Measurements from ENCODE around the gene CEP85L. TPM values are rescaled to one million over a fixed set of nuclear protein-coding genes. Genes with fewer than 3 reads are reported as not detected.

The CEP85L gene
- polyA plus RNA-seq, 2 donors: 0.52 to 0.61 TPM

DNA sequence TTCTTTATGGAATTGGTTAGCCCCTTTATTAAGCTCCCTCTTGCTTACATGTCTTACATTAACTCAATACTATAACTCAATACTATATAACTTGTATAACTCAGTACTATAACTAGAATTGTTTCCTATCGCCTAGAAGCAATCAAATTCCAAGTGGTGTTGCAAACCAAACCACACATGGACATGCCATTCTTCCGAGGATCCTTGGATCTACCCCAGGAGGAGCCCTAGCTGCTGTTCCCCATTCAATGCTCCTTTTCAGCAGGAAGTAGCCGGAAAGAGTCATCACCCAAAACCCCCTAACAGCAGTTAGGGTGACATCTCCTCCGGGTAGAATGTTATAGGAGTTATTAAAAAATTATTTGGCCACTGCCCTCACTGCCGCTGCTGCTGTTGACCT is 62.8 kb downstream of the CEP85L start:
- no peaks in the 10 kb centered on the region for H3K9me3 ChIP-seq (ENCODE audit: control insufficient read depth in 2 of 2, insufficient read depth in 1 of 2, low read depth in 1 of 2, low read length in 1 of 2)
- 91% methylated on average over 5 of the region's 5 CpGs for WGBS, 2 donors
- H3K27ac ChIP-seq (ENCODE audit: low read depth in 2 of 2, low read length in 1 of 2): no peak overlapping the region
- no peaks in the 10 kb centered on the region for H3K36me3 ChIP-seq (ENCODE audit: control insufficient read depth in 2 of 2, insufficient read depth in 2 of 2, low read length in 1 of 2)
- no peak overlapping the region for H3K4me3 ChIP-seq (ENCODE audit: low read depth in 1 of 2, low read length in 2 of 2)
- H3K4me1 ChIP-seq (ENCODE audit: control insufficient read depth in 2 of 2, insufficient read depth in 2 of 2, low read length in 1 of 2): no peaks in the 10 kb centered on the region
- H3K27me3 ChIP-seq (ENCODE audit: control insufficient read depth in 1 of 2, insufficient read depth in 2 of 2, low read length in 2 of 2): no peaks in the 10 kb centered on the region

- H3K9me3 ChIP-seq (ENCODE audit: control insufficient read depth in 2 of 2, insufficient read depth in 1 of 2, low read depth in 1 of 2, low read length in 1 of 2): no peaks in the 10 kb centered on the region
- no peak overlapping the region for H3K27ac ChIP-seq (ENCODE audit: low read depth in 2 of 2, low read length in 1 of 2)
- H3K4me1 ChIP-seq (ENCODE audit: control insufficient read depth in 2 of 2, insufficient read depth in 2 of 2, low read length in 1 of 2): no peaks in the 10 kb centered on the region
- no peak overlapping the region for H3K4me3 ChIP-seq (ENCODE audit: low read depth in 1 of 2, low read length in 2 of 2)
- no peaks in the 10 kb centered on the region for H3K36me3 ChIP-seq (ENCODE audit: control insufficient read depth in 2 of 2, insufficient read depth in 2 of 2, low read length in 1 of 2)
- H3K27me3 ChIP-seq (ENCODE audit: control insufficient read depth in 1 of 2, insufficient read depth in 2 of 2, low read length in 2 of 2): no peaks in the 10 kb centered on the region
- WGBS, 2 donors: 80 to 93% methylated on average over 5 of the region's 5 CpGs
Observed at GRCh38 chr6:118586746-118587485, 64.5 kb downstream of the CEP85L start.

- 94 to 98% methylated on average over 5 of the region's 5 CpGs for WGBS, 2 donors
- no peaks in the 10 kb centered on the region for H3K4me1 ChIP-seq (ENCODE audit: control insufficient read depth in 2 of 2, insufficient read depth in 2 of 2, low read length in 1 of 2)
- H3K4me3 ChIP-seq (ENCODE audit: low read depth in 1 of 2, low read length in 2 of 2): no peak overlapping the region
- H3K36me3 ChIP-seq (ENCODE audit: control insufficient read depth in 2 of 2, insufficient read depth in 2 of 2, low read length in 1 of 2): no peaks in the 10 kb centered on the region
- H3K9me3 ChIP-seq (ENCODE audit: control insufficient read depth in 2 of 2, insufficient read depth in 1 of 2, low read depth in 1 of 2, low read length in 1 of 2): no peaks in the 10 kb centered on the region
- no peak overlapping the region for H3K27ac ChIP-seq (ENCODE audit: low read depth in 2 of 2, low read length in 1 of 2)
- no peaks in the 10 kb centered on the region for H3K27me3 ChIP-seq (ENCODE audit: control insufficient read depth in 1 of 2, insufficient read depth in 2 of 2, low read length in 2 of 2)
Observed at GRCh38 chr6:118584911-118585310, 66.5 kb downstream of the CEP85L start.

GRCh38 chr6:118581489-118581959 is 69.9 kb downstream of the CEP85L start:
- H3K4me1 ChIP-seq (ENCODE audit: control insufficient read depth in 2 of 2, insufficient read depth in 2 of 2, low read length in 1 of 2): no peaks in the 10 kb centered on the region
- no peaks in the 10 kb centered on the region for H3K9me3 ChIP-seq (ENCODE audit: control insufficient read depth in 2 of 2, insufficient read depth in 1 of 2, low read depth in 1 of 2, low read length in 1 of 2)
- H3K4me3 ChIP-seq (ENCODE audit: low read depth in 1 of 2, low read length in 2 of 2): no peak overlapping the region
- H3K27me3 ChIP-seq (ENCODE audit: control insufficient read depth in 1 of 2, insufficient read depth in 2 of 2, low read length in 2 of 2): no peaks in the 10 kb centered on the region
- H3K36me3 ChIP-seq (ENCODE audit: control insufficient read depth in 2 of 2, insufficient read depth in 2 of 2, low read length in 1 of 2): no peaks in the 10 kb centered on the region
- 73 to 84% methylated on average over 5 of the region's 5 CpGs for WGBS, 2 donors
- no peak overlapping the region for H3K27ac ChIP-seq (ENCODE audit: low read depth in 2 of 2, low read length in 1 of 2)

DNA sequence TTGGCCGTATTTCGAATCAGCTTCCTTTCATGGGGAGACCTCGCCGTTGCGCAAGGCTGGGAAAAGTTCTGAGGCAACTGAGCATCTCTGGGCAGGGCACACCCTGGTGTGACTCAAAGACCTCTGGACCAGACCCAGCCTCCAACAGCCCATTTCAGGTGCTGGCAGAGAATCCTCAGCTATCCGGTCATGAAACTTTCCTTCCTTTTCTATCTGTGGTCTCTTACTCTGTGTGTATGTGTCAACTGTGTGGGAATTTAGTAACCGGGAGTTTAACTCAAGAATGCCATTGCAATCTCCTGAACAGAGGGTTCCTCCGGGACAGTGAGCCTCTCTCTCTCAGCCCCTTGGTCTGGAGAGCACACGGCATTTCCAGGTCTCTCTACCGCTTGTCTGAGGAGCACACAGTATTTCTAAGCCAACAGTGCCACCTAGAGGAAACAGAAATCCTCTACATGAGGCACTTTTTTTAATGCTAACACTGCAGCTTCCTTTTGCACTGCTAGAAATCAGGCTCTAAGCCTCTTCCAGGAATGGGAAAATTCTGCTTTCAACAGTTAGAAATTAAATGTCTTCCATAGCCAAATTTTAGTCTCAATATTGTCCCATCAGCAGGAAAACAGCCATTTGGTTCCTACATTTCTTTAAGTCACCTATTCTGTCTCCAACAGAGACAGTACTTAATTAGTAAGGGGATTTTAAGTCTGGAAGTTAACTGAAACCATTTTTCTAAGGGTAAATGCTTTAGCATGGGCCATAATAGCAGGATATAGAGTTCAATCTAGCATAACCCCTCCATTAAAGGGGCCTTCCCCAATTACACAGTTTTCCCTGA is 70.6 kb downstream of the CEP85L start:
- no peaks in the 10 kb centered on the region for H3K27me3 ChIP-seq (ENCODE audit: control insufficient read depth in 1 of 2, insufficient read depth in 2 of 2, low read length in 2 of 2)
- no peak overlapping the region for H3K27ac ChIP-seq (ENCODE audit: low read depth in 2 of 2, low read length in 1 of 2)
- no peaks in the 10 kb centered on the region for H3K9me3 ChIP-seq (ENCODE audit: control insufficient read depth in 2 of 2, insufficient read depth in 1 of 2, low read depth in 1 of 2, low read length in 1 of 2)
- H3K4me1 ChIP-seq (ENCODE audit: control insufficient read depth in 2 of 2, insufficient read depth in 2 of 2, low read length in 1 of 2): no peaks in the 10 kb centered on the region
- WGBS, 2 donors: 54 to 66% methylated on average over 10 of the region's 10 CpGs
- H3K36me3 ChIP-seq (ENCODE audit: control insufficient read depth in 2 of 2, insufficient read depth in 2 of 2, low read length in 1 of 2): no peaks in the 10 kb centered on the region
- H3K4me3 ChIP-seq (ENCODE audit: low read depth in 1 of 2, low read length in 2 of 2): no peak overlapping the region

- H3K9me3 ChIP-seq (ENCODE audit: control insufficient read depth in 2 of 2, insufficient read depth in 1 of 2, low read depth in 1 of 2, low read length in 1 of 2): peaks cover 0 to 1% of the 10 kb centered on the region in 2 donors
- 88 to 89% methylated on average over 2 of the region's 2 CpGs for WGBS, 2 donors
- H3K27ac ChIP-seq (ENCODE audit: low read depth in 2 of 2, low read length in 1 of 2): no peak overlapping the region
- H3K4me3 ChIP-seq (ENCODE audit: low read depth in 1 of 2, low read length in 2 of 2): no peak overlapping the region
- no peaks in the 10 kb centered on the region for H3K27me3 ChIP-seq (ENCODE audit: control insufficient read depth in 1 of 2, insufficient read depth in 2 of 2, low read length in 2 of 2)
- H3K4me1 ChIP-seq (ENCODE audit: control insufficient read depth in 2 of 2, insufficient read depth in 2 of 2, low read length in 1 of 2): no peaks in the 10 kb centered on the region
- H3K36me3 ChIP-seq (ENCODE audit: control insufficient read depth in 2 of 2, insufficient read depth in 2 of 2, low read length in 1 of 2): no peaks in the 10 kb centered on the region
Observed at GRCh38 chr6:118579786-118580185, 71.6 kb downstream of the CEP85L start.

GRCh38 chr6:118578617-118579016 is 72.8 kb downstream of the CEP85L start:
- Histone ChIP-seq H3K9me3 (ENCODE audit: control insufficient read depth in 2 of 2, insufficient read depth in 1 of 2, low read depth in 1 of 2, low read length in 1 of 2) (peaks cover 8 to 9% of the 10 kb centered on the region in 2 donors), H3K36me3 (ENCODE audit: control insufficient read depth in 2 of 2, insufficient read depth in 2 of 2, low read length in 1 of 2) (no peaks in the 10 kb centered on the region), H3K4me1 (ENCODE audit: control insufficient read depth in 2 of 2, insufficient read depth in 2 of 2, low read length in 1 of 2) (no peaks in the 10 kb centered on the region), H3K4me3 (ENCODE audit: low read depth in 1 of 2, low read length in 2 of 2) (no peak overlapping the region), H3K27me3 (ENCODE audit: control insufficient read depth in 1 of 2, insufficient read depth in 2 of 2, low read length in 2 of 2) (no peaks in the 10 kb centered on the region), H3K27ac (ENCODE audit: low read depth in 2 of 2, low read length in 1 of 2) (no peak overlapping the region)
- 97 to 98% methylated on average over 12 of the region's 12 CpGs for WGBS, 2 donors

DNA sequence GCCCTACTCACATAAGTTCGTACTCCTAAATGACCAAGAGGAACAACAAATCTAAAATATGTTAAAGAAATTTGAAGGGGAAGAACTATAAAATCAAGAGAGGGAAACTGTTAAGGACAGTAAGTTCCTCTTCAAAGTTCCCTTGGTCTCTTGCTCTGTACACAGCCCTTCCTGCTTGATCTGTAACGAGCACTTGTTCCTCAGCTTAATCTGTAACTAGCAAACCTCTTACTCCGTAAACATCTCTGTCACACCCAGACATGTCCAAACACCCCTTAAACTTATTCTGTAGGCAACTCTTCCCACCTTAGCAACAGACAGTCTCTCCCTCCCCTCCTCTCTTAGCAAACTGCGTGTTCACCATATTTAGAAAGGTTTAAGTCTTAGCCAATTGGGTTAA is 73.4 kb downstream of the CEP85L start:
- WGBS, 2 donors: 63 to 70% methylated on average over 4 of the region's 4 CpGs
- Histone ChIP-seq H3K36me3 (ENCODE audit: control insufficient read depth in 2 of 2, insufficient read depth in 2 of 2, low read length in 1 of 2) (no peaks in the 10 kb centered on the region), H3K9me3 (ENCODE audit: control insufficient read depth in 2 of 2, insufficient read depth in 1 of 2, low read depth in 1 of 2, low read length in 1 of 2) (peaks cover 8 to 9% of the 10 kb centered on the region in 2 donors), H3K27ac (ENCODE audit: low read depth in 2 of 2, low read length in 1 of 2) (no peak overlapping the region), H3K27me3 (ENCODE audit: control insufficient read depth in 1 of 2, insufficient read depth in 2 of 2, low read length in 2 of 2) (no peaks in the 10 kb centered on the region), H3K4me3 (ENCODE audit: low read depth in 1 of 2, low read length in 2 of 2) (no peak overlapping the region), H3K4me1 (ENCODE audit: control insufficient read depth in 2 of 2, insufficient read depth in 2 of 2, low read length in 1 of 2) (no peaks in the 10 kb centered on the region)

DNA sequence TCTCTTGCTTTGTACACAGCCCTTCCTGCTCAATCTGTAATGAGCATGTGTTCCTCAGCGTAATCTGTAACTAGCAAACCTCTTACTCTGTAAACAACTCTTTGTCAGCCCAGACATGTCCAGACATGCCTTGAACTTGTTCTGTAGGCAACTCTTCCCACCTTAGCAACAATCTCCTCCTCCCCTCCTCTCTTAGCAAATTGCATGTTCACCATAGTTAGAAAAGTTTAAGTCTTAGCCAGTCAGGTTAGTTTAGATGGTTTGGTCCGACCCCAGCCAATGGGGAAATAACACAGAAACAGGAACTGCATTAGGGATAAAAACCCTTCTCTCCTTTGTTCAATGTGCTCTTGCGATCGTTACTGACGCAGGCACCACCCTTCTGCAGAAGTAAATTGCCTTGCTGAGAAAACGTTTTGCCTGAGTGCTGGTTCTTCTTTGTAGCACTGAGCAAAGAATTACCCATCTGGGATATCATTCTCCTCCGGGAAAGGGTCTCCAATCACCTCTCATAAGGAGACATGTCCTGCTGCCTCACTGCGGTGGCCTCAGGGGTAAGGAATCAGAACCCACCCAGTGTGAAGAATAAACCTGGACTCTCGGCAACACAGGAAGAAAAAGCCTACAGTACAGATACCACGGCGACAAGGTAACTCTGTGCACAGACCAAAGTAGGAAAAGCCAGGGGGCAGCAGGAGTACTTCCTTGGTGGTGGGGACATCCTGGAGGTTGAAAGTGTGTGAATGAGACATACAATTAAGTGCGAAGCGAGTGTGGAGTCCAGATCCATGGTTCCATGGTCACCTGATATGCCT is 77.1 kb downstream of the CEP85L start:
- Histone ChIP-seq H3K9me3 (ENCODE audit: control insufficient read depth in 2 of 2, insufficient read depth in 1 of 2, low read depth in 1 of 2, low read length in 1 of 2) (peaks cover 8 to 9% of the 10 kb centered on the region in 2 donors), H3K27me3 (ENCODE audit: control insufficient read depth in 1 of 2, insufficient read depth in 2 of 2, low read length in 2 of 2) (no peaks in the 10 kb centered on the region), H3K4me1 (ENCODE audit: control insufficient read depth in 2 of 2, insufficient read depth in 2 of 2, low read length in 1 of 2) (no peaks in the 10 kb centered on the region), H3K27ac (ENCODE audit: low read depth in 2 of 2, low read length in 1 of 2) (no peak overlapping the region), H3K36me3 (ENCODE audit: control insufficient read depth in 2 of 2, insufficient read depth in 2 of 2, low read length in 1 of 2) (no peaks in the 10 kb centered on the region), H3K4me3 (ENCODE audit: low read depth in 1 of 2, low read length in 2 of 2) (no peak overlapping the region)
- WGBS, 2 donors: 94 to 96% methylated on average over 13 of the region's 13 CpGs
